K562 (cell line): ENCODE results near the gene SPDL1. TPM values are rescaled to one million over a fixed set of nuclear protein-coding genes. Genes with fewer than 3 reads are reported as not detected.

ENCODE experiments used
- ATAC-seq: fragments of 200-7000 bp; cut with Tn5 transposase; 3 replicates; pipeline ENCODE4 v1.9.1; 2020; ENCODE audit warnings: moderate library complexity
- BruUV-seq: library from RNA; stranded (reverse); fragments of 400-500 nt; replicated peaks from 2 replicates; lab custom pipeline; 2021; lab: Mats Ljungman, UMichigan
- CTCF ChIA-PET: fragments of 300-600 bp; formaldehyde crosslinking; extraction: SDS; loops from one replicate; lab custom pipeline; 2021; ENCODE audit warnings: low intra/inter-chr PET ratio; lab: Yijun Ruan, JAX
- POLR2A ChIA-PET: fragments of 300-600, 350-650 bp; sonication (Branson Sonifier 250); formaldehyde crosslinking; extraction: SDS; loops from one replicate; lab custom pipeline; 2021; ENCODE audit warnings: antibody characterized with exemption, inconsistent platforms; lab: Yijun Ruan, JAX
- DNase-seq, 4 experiments: peaks; one replicate each; pipeline versions ENCODE4 v3.0.0 to v3.0.0-alpha.2; 2011 to 2018; ENCODE audit warnings: low spot score in 3 of 4, mixed read lengths in 3 of 4; ENCODE audit errors: extremely low read depth in 1 of 4
- FAIRE-seq: peaks from 2 replicates; lab custom pipeline; 2011; peaks lifted over from hg19 to GRCh38; lab: Jason Lieb, UNC
- H2AFZ ChIP-seq: 2 replicates; pipeline ENCODE4 v1.6.0; 2011; ENCODE audit warnings: low read depth, low read length, control low read depth, inconsistent platforms
- H3K27ac ChIP-seq: fragments of 200-600 bp; 3 replicates; pipeline ENCODE4 v1.8.0; 2011; ENCODE audit warnings: low read depth, mild to moderate bottlenecking, control low read depth, inconsistent platforms, low read length, moderate library complexity, mixed read lengths; ENCODE audit errors: extremely low read depth
- H3K27me3 ChIP-seq, 2 experiments: fragments of 300-600 bp in 1 of 2; 2 replicates in 1 of 2; 3 replicates in 1 of 2; pipeline versions ENCODE4 v1.6.0 to v1.8.0; 2011; ENCODE audit warnings: inconsistent platforms in 2 of 2, low read length in 2 of 2, mild to moderate bottlenecking in 1 of 2, mixed read lengths in 1 of 2, moderate library complexity in 1 of 2; ENCODE audit not compliant: control insufficient read depth in 2 of 2, insufficient read depth in 2 of 2
- H3K36me3 ChIP-seq: fragments of 300-600 bp; 3 replicates; pipeline ENCODE4 v1.8.0; 2011; ENCODE audit warnings: mild to moderate bottlenecking, low read length, inconsistent platforms; ENCODE audit not compliant: control insufficient read depth, insufficient read depth
- H3K4me1 ChIP-seq, 2 experiments: fragments of 200-600 bp in 1 of 2; replicated peaks in 1 of 2; 2 replicates in 1 of 2; 3 replicates in 1 of 2; pipeline versions ENCODE4 v1.5.1 to v1.8.0; 2011; ENCODE audit warnings: inconsistent platforms in 2 of 2, low read length in 2 of 2, mild to moderate bottlenecking in 1 of 2, mixed read lengths in 1 of 2, moderate library complexity in 1 of 2; ENCODE audit not compliant: control insufficient read depth in 2 of 2, insufficient read depth in 2 of 2
- H3K4me2 ChIP-seq: 2 replicates; pipeline ENCODE4 v1.6.1; 2011; ENCODE audit warnings: low read length, control low read depth, inconsistent platforms, mixed read lengths; ENCODE audit not compliant: insufficient read depth
- H3K4me3 ChIP-seq: fragments of 200-600 bp; sonication (generic), shearing (Covaris generic); 2 replicates; pipeline ENCODE4 v1.5.1; 2016; ENCODE audit warnings: control low read depth, inconsistent platforms
- H3K79me2 ChIP-seq: fragments of 200-600 bp; 3 replicates; pipeline ENCODE4 v1.8.0; 2011; ENCODE audit warnings: low read length, inconsistent platforms; ENCODE audit not compliant: control insufficient read depth, insufficient read depth
- H3K9ac ChIP-seq, 2 experiments: 2 replicates each; pipeline versions ENCODE4 v1.6.0 to v1.6.1; 2011; ENCODE audit warnings: low read depth in 2 of 2, low read length in 2 of 2, control low read depth in 1 of 2, inconsistent platforms in 1 of 2, mild to moderate bottlenecking in 1 of 2, mixed read lengths in 1 of 2; ENCODE audit not compliant: insufficient read depth in 1 of 2
- H3K9me1 ChIP-seq: one replicate; pipeline ENCODE4 v1.6.0; 2011; ENCODE audit warnings: inconsistent platforms, mild to moderate bottlenecking, low read length, moderate library complexity; ENCODE audit not compliant: control insufficient read depth, insufficient read depth
- H3K9me3 ChIP-seq: replicated peaks from 2 replicates; pipeline ENCODE4 v1.5.1; 2011; ENCODE audit warnings: low read depth, low read length, inconsistent platforms; ENCODE audit not compliant: control insufficient read depth, insufficient read depth
- H4K20me1 ChIP-seq: replicated peaks from 2 replicates; pipeline ENCODE4 v1.6.1; 2011; ENCODE audit warnings: low read length, inconsistent platforms, mixed read lengths; ENCODE audit not compliant: control insufficient read depth, insufficient read depth
- ARHGAP35 ChIP-seq: fragments of 450-650 bp; IDR thresholded peaks from 2 replicates; pipeline ENCODE4 v1.6.1; 2018; ENCODE audit not compliant: partially characterized antibody
- ZNF778 ChIP-seq: fragments of 450-650 bp; formaldehyde crosslinking; IDR thresholded peaks from 2 replicates; pipeline ENCODE4 v1.4.0; 2020; ENCODE audit warnings: mild to moderate bottlenecking, moderate library complexity
- WGBS: fragments of 100-300 bp; shearing (Covaris generic); methylation state at CpG from one replicate; pipeline ENCODE4 v1.1.6; 2016; ENCODE audit warnings: low coverage, mixed read lengths; ENCODE audit not compliant: insufficient coverage; ENCODE audit errors: missing lambda C conversion rate; 5-methylcytosine and 5-hydroxymethylcytosine counted together
- in situ Hi-C: fragments of 300-500 bp; cut with MboI; formaldehyde crosslinking; loops from 4 replicates; pipeline ENCODE4 v1.15.0; 2018; ENCODE audit warnings: inconsistent platforms, mixed read lengths
- intact Hi-C: fragments of 100-400 bp; cut with micrococcal nuclease; formaldehyde crosslinking; loops from 2 replicates; pipeline ENCODE4 v1.14.2; 2022
- polyA plus RNA-seq, 8 experiments: library from polyadenylated mRNA; depleted of rRNA in 4 of 8; stranded (reverse) in 5 of 8; unstranded in 3 of 8; fragments of >200 nt; fragmentation: Nextera tagmentation in 2 of 8; fragmentation: Illumina TruSeq in 1 of 8; extraction: Ambion mirVana in 2 of 8; extraction: Trizol in 1 of 8; gene quantifications; 2 replicates each; pipeline versions ENCODE4 v1.2.1 to v1.2.3, GENCODE V29; 2011 to 2014; ENCODE audit warnings: inconsistent platforms in 1 of 8, missing spikeins in 1 of 8
- total RNA-seq, 7 experiments: library from RNA; depleted of rRNA in 6 of 7; stranded (reverse); fragments of >200 nt in 6 of 7; fragmentation: Illumina TruSeq in 2 of 7; extraction: Trizol in 2 of 7; gene quantifications; 2 replicates each; pipeline versions ENCODE4 v1.2.1 to v1.2.3, GENCODE V29; 2011 to 2021; ENCODE audit warnings: low replicate concordance in 1 of 7
- TF ChIP-seq, protein P1 (sequence below): fragments of 450-650 bp; formaldehyde crosslinking; IDR thresholded peaks from 2 replicates; pipeline ENCODE4 v1.4.0; 2020; ENCODE audit warnings: mild to moderate bottlenecking
- TF ChIP-seq, protein P2 (sequence below): fragments of 450-650 bp; IDR thresholded peaks from 2 replicates; pipeline ENCODE4 v1.6.1; 2016; ENCODE audit warnings: mild to moderate bottlenecking

The SPDL1 gene
- total and polyA plus RNA-seq, 9 of the 15 experiments (the other 6 are each of a cell fraction or from before 2014, with no cell fraction given): 32.4 to 59.6 (median 49.0) TPM

DNA sequence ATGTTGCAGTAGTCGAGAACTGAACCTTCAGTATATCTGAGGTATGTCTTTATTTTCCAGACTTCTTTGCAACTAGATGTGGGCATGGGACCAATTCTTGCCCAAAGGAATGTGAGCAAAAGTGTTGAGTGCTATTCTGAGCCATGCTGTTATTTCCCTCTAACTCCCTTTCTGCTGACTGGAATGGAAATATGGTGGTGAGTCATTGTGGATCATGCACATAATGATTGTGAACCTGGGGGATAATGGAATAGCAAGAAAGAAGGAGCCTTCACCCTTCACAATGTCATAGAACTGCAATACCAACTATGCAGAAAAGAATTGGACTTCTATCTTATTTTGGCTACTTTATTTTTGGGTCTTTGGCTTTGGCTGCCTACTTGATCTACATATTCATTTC lies 43.2 kb downstream of the SPDL1 start (continued):
- TF ChIP-seq, protein P1, sequence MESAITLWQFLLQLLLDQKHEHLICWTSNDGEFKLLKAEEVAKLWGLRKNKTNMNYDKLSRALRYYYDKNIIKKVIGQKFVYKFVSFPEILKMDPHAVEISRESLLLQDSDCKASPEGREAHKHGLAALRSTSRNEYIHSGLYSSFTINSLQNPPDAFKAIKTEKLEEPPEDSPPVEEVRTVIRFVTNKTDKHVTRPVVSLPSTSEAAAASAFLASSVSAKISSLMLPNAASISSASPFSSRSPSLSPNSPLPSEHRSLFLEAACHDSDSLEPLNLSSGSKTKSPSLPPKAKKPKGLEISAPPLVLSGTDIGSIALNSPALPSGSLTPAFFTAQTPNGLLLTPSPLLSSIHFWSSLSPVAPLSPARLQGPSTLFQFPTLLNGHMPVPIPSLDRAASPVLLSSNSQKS (CRISPR knock-in tag): no peak

DNA sequence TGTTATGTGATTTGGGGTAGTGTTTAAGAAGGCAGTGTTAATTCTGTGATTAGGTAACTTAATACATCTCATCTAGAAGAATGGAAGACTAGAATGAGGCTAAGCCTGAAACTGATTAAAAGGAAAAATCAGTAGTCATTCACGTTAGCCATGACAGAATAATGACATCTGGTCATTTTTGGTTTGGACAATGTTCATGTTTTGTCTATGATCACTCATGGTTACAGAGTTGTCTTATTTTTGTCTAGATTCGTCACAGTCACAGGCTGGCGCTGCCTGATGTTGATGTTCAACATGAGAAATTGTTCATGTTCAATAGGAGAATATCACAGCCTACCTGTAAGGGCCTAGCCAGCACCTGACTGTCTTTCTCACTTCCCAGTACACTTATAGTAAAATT lies 44.0 kb downstream of the SPDL1 start:
- ATAC-seq (no peak), FAIRE-seq (no peak), DNase-seq (no peak)
- 2% methylated on average over 3 of the region's 3 CpGs for WGBS
- no peaks in the 10 kb centered on the region for H3K9me3 ChIP-seq
- no peak overlapping the region for H2AFZ ChIP-seq
- H3K9ac ChIP-seq: no peak overlapping the region
- no peak overlapping the region for H3K4me2 ChIP-seq
- intact Hi-C loops (no loop called here), in situ Hi-C loops (no loop called here)
- no peaks in the 10 kb centered on the region for H3K79me2 ChIP-seq
- CTCF ChIA-PET: no interaction called here
- no peaks in the 10 kb centered on the region for H3K9me1 ChIP-seq
- H3K27ac ChIP-seq: no peak overlapping the region
- no peak for TF ChIP-seq ZNF778 (CRISPR knock-in tag)
- TF ChIP-seq, protein P2, sequence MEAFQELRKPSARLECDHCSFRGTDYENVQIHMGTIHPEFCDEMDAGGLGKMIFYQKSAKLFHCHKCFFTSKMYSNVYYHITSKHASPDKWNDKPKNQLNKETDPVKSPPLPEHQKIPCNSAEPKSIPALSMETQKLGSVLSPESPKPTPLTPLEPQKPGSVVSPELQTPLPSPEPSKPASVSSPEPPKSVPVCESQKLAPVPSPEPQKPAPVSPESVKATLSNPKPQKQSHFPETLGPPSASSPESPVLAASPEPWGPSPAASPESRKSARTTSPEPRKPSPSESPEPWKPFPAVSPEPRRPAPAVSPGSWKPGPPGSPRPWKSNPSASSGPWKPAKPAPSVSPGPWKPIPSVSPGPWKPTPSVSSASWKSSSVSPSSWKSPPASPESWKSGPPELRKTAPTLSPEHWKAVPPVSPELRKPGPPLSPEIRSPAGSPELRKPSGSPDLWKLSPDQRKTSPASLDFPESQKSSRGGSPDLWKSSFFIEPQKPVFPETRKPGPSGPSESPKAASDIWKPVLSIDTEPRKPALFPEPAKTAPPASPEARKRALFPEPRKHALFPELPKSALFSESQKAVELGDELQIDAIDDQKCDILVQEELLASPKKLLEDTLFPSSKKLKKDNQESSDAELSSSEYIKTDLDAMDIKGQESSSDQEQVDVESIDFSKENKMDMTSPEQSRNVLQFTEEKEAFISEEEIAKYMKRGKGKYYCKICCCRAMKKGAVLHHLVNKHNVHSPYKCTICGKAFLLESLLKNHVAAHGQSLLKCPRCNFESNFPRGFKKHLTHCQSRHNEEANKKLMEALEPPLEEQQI: no peak
- TF ChIP-seq ARHGAP35: no peak
- H3K27me3 ChIP-seq: no peaks in the 10 kb centered on the region
- POLR2A ChIA-PET: no interaction called here
- H4K20me1 ChIP-seq: no peaks in the 10 kb centered on the region
- no TSS peak for BruUV-seq
- H3K4me1 ChIP-seq: no peaks in the 10 kb centered on the region
- H3K36me3 ChIP-seq: no peaks in the 10 kb centered on the region
- no peak overlapping the region for H3K4me3 ChIP-seq
